Measurements from ENCODE around the gene HOXC12.
A peak's percentile ranks its signal among the peaks of the same experiment; 100 is the strongest.

The HOXC12 gene

DNA sequence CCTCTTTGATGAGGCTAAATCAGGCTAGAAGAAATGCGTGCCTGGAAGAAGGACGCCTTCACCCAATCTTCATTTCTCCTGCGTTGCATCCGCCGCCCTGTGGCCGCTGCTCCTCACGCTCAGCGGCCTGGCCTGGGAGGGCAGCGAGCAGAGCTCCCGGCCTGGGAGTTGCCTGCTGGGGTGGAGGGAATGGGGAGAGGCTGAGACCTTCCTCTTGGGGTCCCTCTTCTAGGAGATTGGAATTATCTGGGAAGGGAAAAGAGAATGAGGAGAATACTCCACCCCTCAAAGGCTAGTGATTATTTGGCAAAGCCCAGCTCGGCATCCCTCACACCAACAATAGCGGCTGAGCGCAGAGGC is 2.4 kb upstream of the HOXC12 start:
- H3K27me3 ChIP-seq (replicated peaks; ENCODE audit: control insufficient read depth, insufficient read depth, low read length), result peaks cover 99% of the 10 kb centered on the region
- no peak overlapping the region for H3K9ac ChIP-seq (ENCODE audit: low read length)
- H3K4me1 ChIP-seq (ENCODE audit: control insufficient read depth, insufficient read depth, low read length), result peaks cover 19% of the 10 kb centered on the region
- H3K36me3 ChIP-seq (ENCODE audit: control insufficient read depth, insufficient read depth, low read length, severe bottlenecking), result no peaks in the 10 kb centered on the region
- no peak overlapping the region for H3K4me3 ChIP-seq (ENCODE audit: low read length)
- no peaks in the 10 kb centered on the region for H3K9me3 ChIP-seq (ENCODE audit: control insufficient read depth, low read length)
- DNase-seq (ENCODE audit: low read depth), result no peak

DNA sequence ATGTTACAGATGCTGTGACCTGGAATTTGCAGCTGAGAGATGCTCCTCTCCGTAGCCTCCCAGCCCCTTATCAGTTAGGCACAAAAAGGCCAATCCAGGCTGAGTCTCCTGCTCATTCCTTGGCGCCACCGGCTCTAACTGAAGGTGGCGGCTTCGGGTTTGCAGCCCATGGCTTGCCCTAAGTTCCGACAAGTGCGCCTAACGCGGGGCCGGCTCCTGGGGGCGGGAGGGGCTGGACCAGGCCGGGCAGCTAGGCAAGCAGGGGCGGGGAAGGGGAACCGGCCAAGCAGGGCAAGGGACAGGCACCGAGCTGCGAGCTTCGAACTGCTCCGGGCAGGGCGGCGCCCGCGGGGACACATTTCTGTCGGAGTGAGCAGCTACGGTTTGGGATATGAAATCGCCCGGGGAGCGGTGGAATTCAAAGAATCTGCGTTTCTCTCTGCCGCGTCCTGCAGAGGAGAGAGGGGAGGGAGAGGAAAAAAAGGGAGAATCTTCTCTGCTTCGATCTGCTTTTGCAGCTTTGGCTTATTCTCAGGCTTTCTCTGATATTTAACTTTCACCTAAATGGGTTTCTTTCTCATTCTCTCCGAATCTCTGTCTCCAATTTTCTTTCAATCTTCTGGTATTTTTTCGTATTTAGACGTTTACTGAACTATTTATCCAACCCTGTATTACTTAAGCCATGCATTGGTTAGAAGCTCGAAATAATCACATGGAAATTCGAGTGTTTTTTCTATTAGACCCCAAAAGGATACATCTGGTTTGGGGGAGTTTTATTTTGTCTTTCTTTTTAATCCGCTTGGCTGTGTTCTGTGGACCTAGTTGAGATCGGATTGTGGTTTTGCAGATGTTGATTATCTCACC is 1.6 kb upstream of the HOXC12 start:
- H3K9me3 ChIP-seq (ENCODE audit: control insufficient read depth, low read length), result no peaks in the 10 kb centered on the region
- H3K4me1 ChIP-seq (ENCODE audit: control insufficient read depth, insufficient read depth, low read length), result peaks cover 19% of the 10 kb centered on the region
- H3K36me3 ChIP-seq (ENCODE audit: control insufficient read depth, insufficient read depth, low read length, severe bottlenecking), result no peaks in the 10 kb centered on the region
- H3K9ac ChIP-seq (ENCODE audit: low read length), result no peak overlapping the region
- H3K27me3 ChIP-seq (replicated peaks; ENCODE audit: control insufficient read depth, insufficient read depth, low read length), result peaks cover 98% of the 10 kb centered on the region
- H3K4me3 ChIP-seq (ENCODE audit: low read length), result no peak overlapping the region
- peak; percentile 29 for DNase-seq (ENCODE audit: low read depth)

DNA sequence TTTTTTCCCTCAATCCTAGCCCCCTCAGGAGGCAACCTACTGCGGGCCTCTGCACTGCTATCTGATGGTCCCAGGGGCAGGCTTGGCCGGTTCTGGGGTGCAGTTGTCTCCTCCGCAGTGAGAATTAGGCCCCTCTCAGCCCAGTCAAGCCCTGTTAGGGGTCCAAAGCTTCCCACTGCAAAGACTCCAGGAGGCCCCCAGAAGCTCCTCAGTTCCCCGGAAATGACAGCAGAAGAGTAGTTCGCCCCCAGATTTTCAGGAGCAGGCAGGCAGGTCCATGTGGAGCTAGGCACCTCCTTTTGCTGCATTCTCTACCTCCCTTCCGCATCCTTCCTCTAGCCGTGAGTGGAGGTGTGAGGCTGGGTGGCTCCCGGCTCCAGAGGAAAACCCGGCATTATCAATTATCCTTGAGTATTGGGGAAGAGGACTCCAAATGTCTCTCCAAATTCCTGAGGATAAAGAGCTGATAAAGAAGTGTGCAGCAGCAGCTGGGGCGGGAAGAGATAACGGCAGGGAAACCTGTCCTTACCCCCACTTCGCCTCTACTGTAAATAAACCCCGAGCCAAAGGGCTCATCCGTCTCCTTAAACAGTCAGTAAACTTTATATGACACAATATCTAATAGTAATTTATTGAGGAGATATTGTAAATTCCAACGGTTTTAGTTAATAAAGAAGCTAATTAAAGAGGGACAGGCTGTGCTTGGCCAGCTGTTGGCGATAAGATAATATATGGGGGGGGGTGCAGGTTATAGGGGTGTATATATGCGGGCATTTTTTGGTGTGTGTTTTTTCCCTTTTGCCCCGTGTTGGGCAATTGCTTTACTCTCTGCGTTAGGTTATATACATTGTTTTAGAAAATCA is 641 bp upstream of the HOXC12 start:
- no peaks in the 10 kb centered on the region for H3K36me3 ChIP-seq (ENCODE audit: control insufficient read depth, insufficient read depth, low read length, severe bottlenecking)
- H3K4me1 ChIP-seq (ENCODE audit: control insufficient read depth, insufficient read depth, low read length), result peaks cover 19% of the 10 kb centered on the region
- no peaks in the 10 kb centered on the region for H3K9me3 ChIP-seq (ENCODE audit: control insufficient read depth, low read length)
- no peak overlapping the region for H3K9ac ChIP-seq (ENCODE audit: low read length)
- no peak overlapping the region for H3K4me3 ChIP-seq (ENCODE audit: low read length)
- DNase-seq (ENCODE audit: low read depth), result no peak
- peaks cover 99% of the 10 kb centered on the region for H3K27me3 ChIP-seq (replicated peaks; ENCODE audit: control insufficient read depth, insufficient read depth, low read length)

DNA sequence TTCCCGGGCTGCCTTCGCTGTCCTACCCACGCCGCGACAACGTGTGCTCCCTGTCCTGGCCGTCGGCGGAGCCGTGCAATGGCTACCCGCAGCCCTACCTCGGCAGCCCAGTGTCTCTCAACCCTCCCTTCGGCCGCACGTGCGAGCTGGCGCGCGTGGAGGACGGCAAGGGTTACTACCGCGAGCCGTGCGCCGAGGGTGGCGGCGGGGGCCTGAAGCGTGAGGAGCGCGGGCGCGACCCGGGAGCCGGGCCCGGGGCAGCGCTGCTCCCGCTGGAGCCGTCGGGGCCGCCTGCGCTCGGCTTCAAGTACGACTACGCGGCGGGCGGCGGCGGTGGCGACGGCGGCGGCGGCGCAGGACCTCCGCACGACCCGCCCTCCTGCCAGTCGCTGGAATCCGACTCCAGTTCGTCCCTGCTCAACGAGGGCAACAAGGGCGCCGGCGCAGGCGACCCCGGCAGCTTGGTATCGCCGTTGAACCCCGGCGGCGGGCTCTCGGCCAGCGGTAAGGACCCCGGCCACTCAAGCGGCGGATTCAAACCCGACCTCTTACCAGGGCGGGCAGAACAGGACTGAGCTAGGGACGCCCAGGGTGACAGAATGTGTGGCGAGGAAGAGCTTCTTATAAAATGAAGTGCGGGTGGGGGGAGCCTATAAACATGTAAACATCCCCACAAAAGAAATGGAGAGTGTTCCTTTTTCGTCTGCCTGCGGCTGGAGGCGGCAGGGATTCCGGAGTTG is 503 bp downstream of the HOXC12 start:
- Histone ChIP-seq H3K27me3 (replicated peaks; ENCODE audit: control insufficient read depth, insufficient read depth, low read length) (peaks cover 99% of the 10 kb centered on the region), H3K9me3 (ENCODE audit: control insufficient read depth, low read length) (peaks cover 4% of the 10 kb centered on the region), H3K9ac (ENCODE audit: low read length) (no peak overlapping the region), H3K4me1 (ENCODE audit: control insufficient read depth, insufficient read depth, low read length) (peaks cover 19% of the 10 kb centered on the region), H3K4me3 (ENCODE audit: low read length) (no peak overlapping the region), H3K36me3 (ENCODE audit: control insufficient read depth, insufficient read depth, low read length, severe bottlenecking) (no peaks in the 10 kb centered on the region)
- DNase-seq (ENCODE audit: low read depth), result no peak

DNA sequence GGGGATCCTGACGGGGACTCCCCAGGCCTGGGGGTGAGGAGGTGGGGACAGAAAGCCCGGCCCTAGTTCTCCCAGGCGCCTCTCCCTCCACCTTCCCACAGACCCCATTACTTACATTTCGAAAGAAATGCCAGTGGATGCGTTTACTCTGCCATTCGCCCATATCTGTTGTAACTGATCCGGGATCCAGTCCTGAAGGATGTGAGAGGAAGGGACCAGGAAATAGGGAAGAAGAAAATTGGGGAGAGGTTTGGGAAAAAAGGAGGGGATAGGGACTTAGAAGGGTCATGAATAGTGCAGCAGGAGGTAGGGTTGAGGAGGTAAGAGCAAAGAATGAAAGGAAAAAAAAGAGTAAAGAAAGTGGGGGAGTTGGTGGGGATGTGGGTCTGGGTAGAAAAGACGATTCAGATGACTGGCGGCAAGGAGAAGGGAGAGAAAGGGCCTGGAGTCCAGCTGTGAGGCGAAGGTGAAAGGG is 1.1 kb downstream of the HOXC12 start:
- H3K4me1 ChIP-seq (ENCODE audit: control insufficient read depth, insufficient read depth, low read length), result peaks cover 19% of the 10 kb centered on the region
- H3K36me3 ChIP-seq (ENCODE audit: control insufficient read depth, insufficient read depth, low read length, severe bottlenecking), result no peaks in the 10 kb centered on the region
- peaks cover 5% of the 10 kb centered on the region for H3K9me3 ChIP-seq (ENCODE audit: control insufficient read depth, low read length)
- H3K4me3 ChIP-seq (ENCODE audit: low read length), result no peak overlapping the region
- H3K27me3 ChIP-seq (replicated peaks; ENCODE audit: control insufficient read depth, insufficient read depth, low read length), result peaks cover 99% of the 10 kb centered on the region
- DNase-seq (ENCODE audit: low read depth), result no peak
- H3K9ac ChIP-seq (ENCODE audit: low read length), result no peak overlapping the region

DNA sequence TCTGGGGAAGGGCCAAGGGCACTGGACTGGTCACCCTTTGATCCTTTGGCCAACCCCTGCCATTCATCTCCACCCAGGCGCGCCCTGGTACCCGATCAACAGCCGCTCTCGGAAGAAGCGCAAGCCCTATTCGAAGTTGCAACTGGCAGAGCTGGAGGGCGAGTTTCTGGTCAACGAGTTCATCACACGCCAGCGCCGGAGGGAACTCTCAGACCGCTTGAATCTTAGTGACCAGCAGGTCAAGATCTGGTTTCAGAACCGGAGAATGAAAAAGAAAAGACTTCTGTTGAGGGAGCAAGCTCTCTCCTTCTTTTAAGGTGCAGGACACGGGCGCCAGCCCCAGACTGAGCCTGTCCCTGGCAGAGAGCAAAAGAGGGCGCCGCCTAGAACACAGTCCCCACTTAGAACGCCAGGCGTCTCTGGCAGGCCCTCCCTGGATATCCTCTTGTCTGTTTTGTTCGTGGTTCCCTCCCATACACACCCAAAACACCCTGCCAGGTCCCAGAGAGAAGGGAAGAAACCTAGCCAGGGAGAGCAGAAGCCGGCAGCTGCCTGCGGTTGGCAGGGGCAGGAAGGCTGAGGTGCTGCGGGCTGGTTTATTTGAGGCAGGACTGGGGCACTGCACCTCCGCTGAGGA is 1.7 kb downstream of the HOXC12 start:
- no peaks in the 10 kb centered on the region for H3K36me3 ChIP-seq (ENCODE audit: control insufficient read depth, insufficient read depth, low read length, severe bottlenecking)
- H3K9ac ChIP-seq (ENCODE audit: low read length), result no peak overlapping the region

DNA sequence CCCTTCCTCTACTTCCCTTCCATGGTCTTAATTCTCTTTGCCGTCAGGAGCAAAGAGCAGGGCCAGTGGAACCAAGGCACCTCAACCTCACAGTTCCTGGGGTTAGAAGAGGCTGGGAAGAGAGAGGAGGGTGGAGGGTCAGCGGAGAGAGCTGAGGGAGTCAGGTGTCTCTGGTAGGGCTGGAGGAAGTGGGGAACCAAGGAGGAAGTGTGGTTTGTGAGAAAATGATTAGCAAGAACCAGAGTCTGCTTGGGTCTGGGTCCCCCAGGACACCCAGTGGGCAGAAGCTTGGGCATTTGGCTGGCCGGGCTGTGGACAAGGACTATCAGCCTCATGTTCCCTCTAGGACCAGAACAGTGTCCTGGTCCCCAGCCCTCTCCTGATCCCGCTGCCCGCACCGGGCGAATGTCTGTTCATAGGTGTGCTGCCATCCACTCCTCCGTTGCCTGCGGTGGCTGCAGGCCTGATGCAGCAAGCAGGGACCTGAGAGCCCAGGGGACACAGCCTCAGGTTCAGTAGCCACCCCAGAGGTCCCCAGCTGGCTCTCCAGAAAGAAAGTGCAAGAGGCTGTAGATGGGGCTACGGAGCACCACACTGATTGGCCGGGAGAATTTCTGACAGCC is 2.3 kb downstream of the HOXC12 start:
- DNase-seq (ENCODE audit: low read depth), result no peak
- Histone ChIP-seq H3K9me3 (ENCODE audit: control insufficient read depth, low read length) (peaks cover 5% of the 10 kb centered on the region), H3K4me1 (ENCODE audit: control insufficient read depth, insufficient read depth, low read length) (peaks cover 15% of the 10 kb centered on the region), H3K4me3 (ENCODE audit: low read length) (no peak overlapping the region), H3K27me3 (replicated peaks; ENCODE audit: control insufficient read depth, insufficient read depth, low read length) (peaks cover 96% of the 10 kb centered on the region), H3K36me3 (ENCODE audit: control insufficient read depth, insufficient read depth, low read length, severe bottlenecking) (no peaks in the 10 kb centered on the region), H3K9ac (ENCODE audit: low read length) (no peak overlapping the region)

More for the DNA sequence above, 1.7 kb downstream of the HOXC12 start:
- Histone ChIP-seq H3K27me3 (replicated peaks; ENCODE audit: control insufficient read depth, insufficient read depth, low read length) (peaks cover 96% of the 10 kb centered on the region), H3K4me1 (ENCODE audit: control insufficient read depth, insufficient read depth, low read length) (peaks cover 19% of the 10 kb centered on the region), H3K4me3 (ENCODE audit: low read length) (no peak overlapping the region), H3K9me3 (ENCODE audit: control insufficient read depth, low read length) (peaks cover 5% of the 10 kb centered on the region)
- no peak for DNase-seq (ENCODE audit: low read depth)

DNA sequence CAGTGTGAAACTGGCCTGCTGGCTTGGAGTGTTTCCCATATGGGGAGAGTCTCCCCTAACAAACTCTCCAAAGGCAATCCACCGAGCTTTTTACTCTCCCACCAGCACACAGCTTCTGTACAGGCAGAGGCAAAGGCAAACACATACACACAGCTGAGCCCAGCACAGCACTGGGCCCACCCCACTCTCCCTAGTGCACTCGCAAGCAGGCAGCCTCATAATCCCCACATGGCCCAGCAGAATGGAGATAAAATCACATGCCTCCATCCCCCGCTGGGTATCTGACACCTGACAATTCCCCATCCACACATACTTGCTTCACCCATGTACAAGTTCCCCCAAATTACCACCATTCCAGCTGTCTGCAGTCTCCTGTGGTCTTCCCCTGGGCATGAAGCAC is 3.4 kb downstream of the HOXC12 start:
- Histone ChIP-seq H3K9ac (ENCODE audit: low read length) (no peak overlapping the region), H3K27me3 (replicated peaks; ENCODE audit: control insufficient read depth, insufficient read depth, low read length) (peaks cover 96% of the 10 kb centered on the region), H3K9me3 (ENCODE audit: control insufficient read depth, low read length) (peaks cover 5% of the 10 kb centered on the region), H3K4me3 (ENCODE audit: low read length) (no peak overlapping the region), H3K4me1 (ENCODE audit: control insufficient read depth, insufficient read depth, low read length) (peaks cover 6% of the 10 kb centered on the region), H3K36me3 (ENCODE audit: control insufficient read depth, insufficient read depth, low read length, severe bottlenecking) (no peaks in the 10 kb centered on the region)
- no peak for DNase-seq (ENCODE audit: low read depth)

DNA sequence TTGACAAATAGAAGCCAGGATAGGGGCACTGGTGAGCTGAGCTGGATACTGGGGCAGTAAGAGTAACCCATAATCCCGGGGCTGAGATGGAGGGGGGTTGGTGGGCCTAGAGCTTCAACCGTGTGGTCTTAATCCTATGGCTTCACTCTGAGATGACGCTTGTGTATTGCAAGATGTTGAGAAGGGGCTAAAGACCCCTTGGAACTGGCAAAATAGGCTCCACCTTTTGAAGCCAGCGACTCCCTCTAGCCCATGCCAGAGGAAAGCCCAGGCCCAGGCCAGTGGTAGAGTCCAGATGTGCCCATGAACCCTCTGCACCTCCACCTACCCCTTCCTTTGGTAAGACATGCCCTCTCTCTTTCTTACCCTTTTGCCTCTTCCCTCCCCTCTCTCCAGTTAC is 4.6 kb downstream of the HOXC12 start:
- Histone ChIP-seq H3K4me1 (ENCODE audit: control insufficient read depth, insufficient read depth, low read length) (no peaks in the 10 kb centered on the region), H3K9me3 (ENCODE audit: control insufficient read depth, low read length) (peaks cover 5% of the 10 kb centered on the region), H3K27me3 (replicated peaks; ENCODE audit: control insufficient read depth, insufficient read depth, low read length) (peaks cover 96% of the 10 kb centered on the region), H3K36me3 (ENCODE audit: control insufficient read depth, insufficient read depth, low read length, severe bottlenecking) (no peaks in the 10 kb centered on the region), H3K9ac (ENCODE audit: low read length) (no peak overlapping the region), H3K4me3 (ENCODE audit: low read length) (no peak overlapping the region)
- no peak for DNase-seq (ENCODE audit: low read depth)

DNA sequence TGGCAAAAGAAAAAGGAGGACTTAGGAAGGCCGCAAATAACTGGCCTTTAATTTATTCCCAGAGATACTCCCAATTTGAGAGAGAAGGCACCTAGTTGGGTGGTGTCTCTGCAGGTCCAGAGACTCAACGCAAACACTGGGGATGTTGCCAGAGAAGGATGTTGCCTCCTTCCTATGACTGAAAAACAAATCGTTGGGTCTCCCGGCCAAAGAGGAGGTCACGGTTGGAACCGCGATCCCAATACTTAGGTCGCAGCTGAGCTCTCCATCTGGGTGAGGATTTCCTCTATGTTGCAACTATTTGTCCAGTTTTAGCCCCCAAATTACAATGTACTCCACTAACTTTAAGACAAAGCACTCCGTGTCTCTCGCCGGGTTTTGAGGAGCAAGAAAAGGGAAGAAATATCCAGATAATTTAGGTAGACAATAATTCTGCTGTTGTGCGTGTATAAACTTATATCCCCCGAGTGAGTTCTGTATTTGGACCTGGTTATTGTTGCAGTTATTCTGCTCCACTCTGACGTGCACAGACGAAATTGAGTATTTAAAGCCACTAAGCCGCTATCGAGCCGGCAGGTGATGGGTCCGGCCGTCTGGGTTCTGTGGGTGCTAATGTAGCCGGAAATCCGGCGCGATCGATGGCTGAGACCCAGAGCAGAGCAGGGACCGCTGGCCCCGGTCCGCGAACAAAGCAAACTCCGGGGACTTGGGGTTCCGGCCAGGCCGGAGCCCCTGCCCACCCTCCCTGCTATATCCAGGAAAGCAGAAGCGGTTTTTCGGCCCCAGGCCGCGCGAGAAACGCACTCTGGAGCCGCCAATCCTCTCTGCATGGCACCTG is 5.7 kb downstream of the HOXC12 start:
- Histone ChIP-seq H3K4me3 (ENCODE audit: low read length) (no peak overlapping the region), H3K4me1 (ENCODE audit: control insufficient read depth, insufficient read depth, low read length) (no peaks in the 10 kb centered on the region), H3K9me3 (ENCODE audit: control insufficient read depth, low read length) (peaks cover 5% of the 10 kb centered on the region), H3K9ac (ENCODE audit: low read length) (no peak overlapping the region), H3K27me3 (replicated peaks; ENCODE audit: control insufficient read depth, insufficient read depth, low read length) (peaks cover 95% of the 10 kb centered on the region), H3K36me3 (ENCODE audit: control insufficient read depth, insufficient read depth, low read length, severe bottlenecking) (no peaks in the 10 kb centered on the region)
- DNase-seq (ENCODE audit: low read depth), result no peak
